Measurements from ENCODE around the gene CARMIL3. TPM values are rescaled to one million over a fixed set of nuclear protein-coding genes. Genes with fewer than 3 reads are reported as not detected.

The CARMIL3 gene
- polyA plus RNA-seq, 1 donor from 2014 or later, result 43.6 TPM

- TF ChIP-seq CTCF (IDR thresholded peaks at IDR 0.05; ENCODE audit: poor library complexity, severe bottlenecking), result no peak
- TF ChIP-seq REST (IDR thresholded peaks at IDR 0.05; ENCODE audit: borderline replicate concordance), result no peak
- TF ChIP-seq TAF1 (IDR thresholded peaks at IDR 0.05; ENCODE audit: low read depth), result no peak
- no peak for TF ChIP-seq POLR2AphosphoS5 (IDR thresholded peaks at IDR 0.05)
- TF ChIP-seq SMC3 (conservative IDR thresholded peaks at IDR 0.05; ENCODE audit: poor library complexity), result no peak
- TF ChIP-seq EZH2 (IDR thresholded peaks at IDR 0.05; ENCODE audit: borderline replicate concordance, insufficient read depth, low read length, poor library complexity, severe bottlenecking), result no peak
- TF ChIP-seq MXI1 (conservative IDR thresholded peaks at IDR 0.05; ENCODE audit: poor library complexity, severe bottlenecking), result no peak
- TF ChIP-seq RAD21 (conservative IDR thresholded peaks at IDR 0.05), result no peak
- TF ChIP-seq EP300 (conservative IDR thresholded peaks at IDR 0.05; ENCODE audit: poor library complexity, severe bottlenecking), result no peak
- Histone ChIP-seq H3K4me2 (ENCODE audit: low read length) (no peak overlapping the region), H2AFZ (ENCODE audit: low read depth, low read length) (no peak overlapping the region), H3K27me3 (ENCODE audit: insufficient read depth, low read depth, low read length) (no peaks in the 10 kb centered on the region), H3K4me3 (ENCODE audit: low read length) (no peak overlapping the region), H3F3A (ENCODE audit: insufficient read depth, low read length, poor library complexity, severe bottlenecking) (no peaks in the 10 kb centered on the region), H3K79me2 (replicated peaks; ENCODE audit: insufficient read depth, low read length) (no peaks in the 10 kb centered on the region), H3K9ac (ENCODE audit: low read length) (no peak overlapping the region), H3K27ac (ENCODE audit: low read length) (no peak overlapping the region), H3K9me2 (ENCODE audit: insufficient read depth, low read length) (no peaks in the 10 kb centered on the region), H3K36me3 (ENCODE audit: insufficient read depth, low read length) (no peaks in the 10 kb centered on the region), H3K9me3 (ENCODE audit: low read length) (no peaks in the 10 kb centered on the region), H4K20me1 (ENCODE audit: insufficient read depth) (no peaks in the 10 kb centered on the region)
Measured at GRCh38 chr14:24100982-24101494, 49.2 kb downstream of the CARMIL3 start.

- Histone ChIP-seq H3K27me3 (ENCODE audit: insufficient read depth, low read depth, low read length) (no peaks in the 10 kb centered on the region), H2AFZ (ENCODE audit: low read depth, low read length) (no peak overlapping the region), H3K9me2 (ENCODE audit: insufficient read depth, low read length) (no peaks in the 10 kb centered on the region), H3K27ac (ENCODE audit: low read length) (no peak overlapping the region), H3K9me3 (ENCODE audit: low read length) (no peaks in the 10 kb centered on the region), H4K20me1 (ENCODE audit: insufficient read depth) (no peaks in the 10 kb centered on the region), H3K36me3 (ENCODE audit: insufficient read depth, low read length) (no peaks in the 10 kb centered on the region), H3F3A (ENCODE audit: insufficient read depth, low read length, poor library complexity, severe bottlenecking) (no peaks in the 10 kb centered on the region), H3K79me2 (replicated peaks; ENCODE audit: insufficient read depth, low read length) (no peaks in the 10 kb centered on the region), H3K9ac (ENCODE audit: low read length) (no peak overlapping the region), H3K4me2 (ENCODE audit: low read length) (no peak overlapping the region), H3K4me3 (ENCODE audit: low read length) (no peak overlapping the region)
- TF ChIP-seq RAD21 (conservative IDR thresholded peaks at IDR 0.05) (no peak), TAF1 (IDR thresholded peaks at IDR 0.05; ENCODE audit: low read depth) (no peak), MXI1 (conservative IDR thresholded peaks at IDR 0.05; ENCODE audit: poor library complexity, severe bottlenecking) (no peak), SMC3 (conservative IDR thresholded peaks at IDR 0.05; ENCODE audit: poor library complexity) (no peak), REST (IDR thresholded peaks at IDR 0.05; ENCODE audit: borderline replicate concordance) (no peak), POLR2AphosphoS5 (IDR thresholded peaks at IDR 0.05) (no peak), EZH2 (IDR thresholded peaks at IDR 0.05; ENCODE audit: borderline replicate concordance, insufficient read depth, low read length, poor library complexity, severe bottlenecking) (no peak), CTCF (IDR thresholded peaks at IDR 0.05; ENCODE audit: poor library complexity, severe bottlenecking) (no peak), EP300 (conservative IDR thresholded peaks at IDR 0.05; ENCODE audit: poor library complexity, severe bottlenecking) (no peak)
Measured at GRCh38 chr14:24102357-24103048, 50.7 kb downstream of the CARMIL3 start.

Data from neural cell (in vitro differentiated cells).